Rectal smooth muscle tissue (tissue), 1 donor: ENCODE results near the gene CIAO2A.
"Not testable (repeated sequence)": the region's sequence is repeated elsewhere in the genome, so short reads cannot be mapped to it uniquely, and the experiment has no call there.

Experiments
- H3K27ac ChIP-seq: one replicate; pipeline ENCODE4 v1.7.0; 2013; ENCODE audit warnings: low read depth, low read length, inconsistent platforms
- H3K27me3 ChIP-seq: one replicate; pipeline ENCODE4 v1.7.0; 2013; ENCODE audit warnings: low read length; ENCODE audit not compliant: control insufficient read depth, insufficient read depth
- H3K36me3 ChIP-seq: one replicate; pipeline ENCODE4 v1.7.0; 2013; ENCODE audit warnings: low read length; ENCODE audit not compliant: control insufficient read depth, insufficient read depth
- H3K4me1 ChIP-seq: one replicate; pipeline ENCODE4 v1.7.0; 2013; ENCODE audit warnings: low read length; ENCODE audit not compliant: control insufficient read depth, insufficient read depth
- H3K4me3 ChIP-seq: one replicate; pipeline ENCODE4 v1.7.0; 2013; ENCODE audit warnings: low read length
- H3K9ac ChIP-seq: one replicate; pipeline ENCODE4 v1.7.0; 2013; ENCODE audit warnings: low read length

CIAO2A gene

DNA sequence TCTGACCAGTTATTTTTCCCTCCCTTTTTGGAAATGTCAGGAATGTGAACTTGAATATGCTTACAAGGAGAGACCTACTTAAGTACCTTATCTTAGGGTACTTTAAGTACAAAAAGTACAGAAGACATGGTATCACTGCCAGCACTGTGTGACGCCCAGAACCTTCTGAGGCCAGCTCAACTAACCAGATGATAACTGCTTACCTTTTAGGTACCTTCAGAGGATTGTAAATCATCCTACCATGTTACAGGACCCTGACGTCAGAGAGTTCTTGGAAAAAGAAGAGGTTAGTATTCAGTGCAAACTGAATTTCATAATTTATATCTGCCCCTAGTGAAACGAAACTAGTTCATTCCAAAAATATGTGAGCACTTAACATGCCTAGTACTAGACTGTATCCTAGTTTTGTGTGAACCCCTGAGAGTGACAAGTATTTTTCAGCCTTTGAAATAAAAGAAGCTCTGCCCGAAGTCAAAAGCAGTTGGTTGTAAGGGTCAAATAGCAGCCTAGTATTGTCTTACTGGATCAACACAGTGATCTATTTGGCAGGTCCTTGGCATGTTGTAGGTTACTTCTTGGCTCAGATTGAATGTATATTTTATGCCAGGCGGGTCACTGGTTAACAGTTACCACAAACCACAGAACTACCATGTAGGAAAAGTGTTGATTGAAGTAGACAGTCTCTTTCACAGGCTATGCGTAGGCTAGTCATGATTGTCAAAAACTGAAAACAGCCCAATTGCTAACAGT, 34.1 kb upstream of the CIAO2A start:
- H3K27me3 ChIP-seq: no peaks in the 10 kb centered on the region
- H3K27ac ChIP-seq: no peak overlapping the region
- H3K9ac ChIP-seq: no peak overlapping the region
- H3K4me3 ChIP-seq: no peak overlapping the region
- H3K4me1 ChIP-seq: no peaks in the 10 kb centered on the region
- H3K36me3 ChIP-seq: peaks cover 52% of the 10 kb centered on the region

DNA sequence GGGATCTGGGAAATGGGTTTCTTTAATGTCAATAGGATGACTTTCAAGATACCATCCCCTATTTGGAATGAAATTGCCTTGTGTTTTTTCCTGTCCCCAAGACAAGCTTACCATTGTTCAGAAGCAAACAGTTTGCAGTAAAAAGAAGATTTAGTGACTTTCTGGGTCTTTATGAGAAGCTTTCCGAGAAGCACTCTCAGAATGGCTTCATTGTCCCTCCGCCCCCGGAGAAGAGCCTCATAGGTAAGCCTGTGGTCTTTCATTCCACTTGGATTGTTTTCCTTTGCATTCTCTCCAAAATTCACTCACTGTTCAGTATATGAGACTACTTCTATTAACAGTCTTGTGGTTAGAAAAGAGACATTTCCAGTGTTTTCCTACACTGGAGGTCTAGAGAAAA, 32.3 kb upstream of the CIAO2A start:
- Histone ChIP-seq H3K4me1 (no peaks in the 10 kb centered on the region), H3K27me3 (no peaks in the 10 kb centered on the region), H3K36me3 (peaks cover 43% of the 10 kb centered on the region), H3K4me3 (no peak overlapping the region), H3K27ac (no peak overlapping the region), H3K9ac (no peak overlapping the region)

DNA sequence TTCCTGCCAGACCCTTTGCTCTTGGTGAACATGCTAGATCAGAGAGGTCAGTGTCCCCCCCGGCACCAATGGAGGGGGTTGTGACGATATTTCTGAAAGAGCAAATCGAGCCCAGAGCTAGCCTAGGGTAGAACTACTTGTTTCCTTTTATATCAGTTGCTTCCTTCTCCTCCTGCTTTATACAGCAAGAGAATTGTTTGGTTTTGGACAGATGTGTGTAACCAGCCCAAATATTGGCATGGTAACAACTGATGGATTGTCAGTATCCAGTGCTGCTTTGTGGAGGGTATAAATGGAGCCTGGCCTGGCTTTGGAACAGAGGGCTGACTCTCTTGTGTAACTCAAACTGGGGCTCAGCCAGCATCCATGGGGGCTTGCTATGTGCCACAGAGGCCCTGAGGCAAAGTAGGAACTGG, 29.3 kb upstream of the CIAO2A start:
- no peaks in the 10 kb centered on the region for H3K4me1 ChIP-seq
- no peak overlapping the region for H3K4me3 ChIP-seq
- H3K9ac ChIP-seq: no peak overlapping the region
- H3K36me3 ChIP-seq: peaks cover 37% of the 10 kb centered on the region
- no peaks in the 10 kb centered on the region for H3K27me3 ChIP-seq
- H3K27ac ChIP-seq: no peak overlapping the region

GRCh38 chr15:64122444-64122843, 28.8 kb upstream of the CIAO2A start:
- Histone ChIP-seq H3K9ac (no peak overlapping the region), H3K27me3 (no peaks in the 10 kb centered on the region), H3K4me1 (no peaks in the 10 kb centered on the region), H3K27ac (no peak overlapping the region), H3K4me3 (no peak overlapping the region), H3K36me3 (peaks cover 34% of the 10 kb centered on the region)

- Histone ChIP-seq H3K27ac (no peak overlapping the region), H3K36me3 (peaks cover 32% of the 10 kb centered on the region), H3K27me3 (no peaks in the 10 kb centered on the region), H3K4me3 (no peak overlapping the region), H3K9ac (no peak overlapping the region), H3K4me1 (no peaks in the 10 kb centered on the region)
These were observed 28.0 kb upstream of the CIAO2A start for GRCh38 chr15:64121614-64122013.

GRCh38 chr15:64120322-64120721, 26.7 kb upstream of the CIAO2A start:
- not testable (repeated sequence) for H3K4me3 ChIP-seq, H3K9ac ChIP-seq, H3K27ac ChIP-seq, H3K27me3 ChIP-seq, H3K4me1 ChIP-seq
- H3K36me3 ChIP-seq: peaks cover 31% of the 10 kb centered on the region

DNA sequence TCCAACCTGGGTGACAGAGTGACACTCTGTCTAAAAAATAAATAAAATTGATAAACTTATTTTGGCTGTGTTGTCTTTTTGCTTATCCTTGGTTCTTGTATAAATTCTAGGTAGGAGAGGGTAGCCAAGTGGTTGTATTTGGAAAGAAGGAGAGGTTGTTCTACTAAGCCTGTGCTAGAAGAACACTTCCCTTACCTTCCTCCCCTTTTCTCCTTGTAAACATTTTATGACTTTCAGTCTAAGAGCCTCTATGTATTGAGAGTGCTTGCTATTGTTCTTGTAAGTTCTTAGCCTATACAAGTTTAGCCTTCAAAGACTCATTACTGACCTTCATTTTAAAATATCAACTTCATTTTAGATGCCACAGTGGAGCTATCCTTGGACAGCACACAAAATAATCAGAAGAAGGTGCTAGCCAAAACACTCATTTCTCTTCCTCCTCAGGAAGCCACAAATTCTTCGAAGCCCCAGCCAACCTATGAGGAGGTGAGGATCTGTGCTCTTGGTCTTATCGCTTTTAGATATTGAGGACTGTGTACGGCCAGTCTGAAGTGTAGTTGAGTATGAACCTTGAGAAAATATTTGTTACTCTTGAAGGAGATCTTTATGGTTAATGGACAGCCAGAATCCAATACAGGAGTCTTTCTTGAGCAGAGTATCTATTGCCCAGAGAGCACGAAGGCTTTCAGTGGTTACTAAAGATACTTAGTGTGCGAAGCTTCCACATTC, 24.3 kb upstream of the CIAO2A start:
- Histone ChIP-seq H3K4me1 (no peaks in the 10 kb centered on the region), H3K36me3 (peaks cover 35% of the 10 kb centered on the region), H3K27me3 (no peaks in the 10 kb centered on the region), H3K9ac (no peak overlapping the region), H3K27ac (no peak overlapping the region), H3K4me3 (no peak overlapping the region)

DNA sequence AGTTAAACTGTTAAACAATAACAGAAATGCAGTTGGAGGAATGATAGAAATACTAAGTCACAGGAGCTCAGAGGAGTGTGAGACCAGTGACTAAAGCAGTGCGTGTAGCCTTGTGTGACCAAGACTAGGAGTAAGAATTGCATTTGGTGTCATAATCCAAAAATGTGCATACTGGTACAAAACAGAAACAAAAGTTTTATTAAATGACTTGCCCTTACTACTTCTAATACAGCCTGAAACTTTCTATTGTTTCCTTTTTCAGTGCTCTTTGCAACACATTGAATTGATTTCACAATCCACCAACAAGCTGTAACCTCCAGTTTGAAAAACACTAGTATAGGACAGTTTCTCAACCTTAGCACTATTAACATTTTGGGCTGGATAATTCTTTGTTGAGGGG, 19.3 kb upstream of the CIAO2A start:
- peaks cover 14% of the 10 kb centered on the region for H3K36me3 ChIP-seq
- no peak overlapping the region for H3K27ac ChIP-seq
- H3K27me3 ChIP-seq: no peaks in the 10 kb centered on the region
- H3K4me1 ChIP-seq: no peaks in the 10 kb centered on the region
- H3K9ac ChIP-seq: no peak overlapping the region
- H3K4me3 ChIP-seq: no peak overlapping the region

- Histone ChIP-seq H3K36me3 (peaks cover 12% of the 10 kb centered on the region), H3K9ac (no peak overlapping the region), H3K27me3 (no peaks in the 10 kb centered on the region), H3K27ac (no peak overlapping the region), H3K4me3 (no peak overlapping the region), H3K4me1 (no peaks in the 10 kb centered on the region)
These were observed 18.6 kb upstream of the CIAO2A start for GRCh38 chr15:64112073-64112772.

DNA sequence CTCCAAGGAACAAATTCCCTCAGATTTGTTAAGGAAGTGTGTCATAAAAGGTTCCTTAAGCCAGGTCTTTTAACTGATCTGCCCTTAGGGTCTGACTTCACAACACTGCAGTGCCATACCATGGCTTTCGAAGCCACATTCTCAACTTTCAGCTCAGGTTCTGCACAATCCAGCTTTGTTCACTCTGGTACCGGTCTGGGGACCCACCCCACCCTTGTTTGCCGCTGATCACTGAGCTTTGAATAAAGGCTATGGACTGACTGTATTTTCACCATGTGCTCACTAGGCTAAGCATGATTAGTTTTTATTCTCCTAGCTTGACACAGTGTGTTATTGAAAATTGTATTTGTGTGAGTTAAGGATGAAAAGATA, 18.0 kb upstream of the CIAO2A start:
- peaks cover 2% of the 10 kb centered on the region for H3K4me1 ChIP-seq
- no peak overlapping the region for H3K27ac ChIP-seq
- H3K4me3 ChIP-seq: no peak overlapping the region
- H3K27me3 ChIP-seq: no peaks in the 10 kb centered on the region
- H3K9ac ChIP-seq: no peak overlapping the region
- H3K36me3 ChIP-seq: peaks cover 9% of the 10 kb centered on the region

DNA sequence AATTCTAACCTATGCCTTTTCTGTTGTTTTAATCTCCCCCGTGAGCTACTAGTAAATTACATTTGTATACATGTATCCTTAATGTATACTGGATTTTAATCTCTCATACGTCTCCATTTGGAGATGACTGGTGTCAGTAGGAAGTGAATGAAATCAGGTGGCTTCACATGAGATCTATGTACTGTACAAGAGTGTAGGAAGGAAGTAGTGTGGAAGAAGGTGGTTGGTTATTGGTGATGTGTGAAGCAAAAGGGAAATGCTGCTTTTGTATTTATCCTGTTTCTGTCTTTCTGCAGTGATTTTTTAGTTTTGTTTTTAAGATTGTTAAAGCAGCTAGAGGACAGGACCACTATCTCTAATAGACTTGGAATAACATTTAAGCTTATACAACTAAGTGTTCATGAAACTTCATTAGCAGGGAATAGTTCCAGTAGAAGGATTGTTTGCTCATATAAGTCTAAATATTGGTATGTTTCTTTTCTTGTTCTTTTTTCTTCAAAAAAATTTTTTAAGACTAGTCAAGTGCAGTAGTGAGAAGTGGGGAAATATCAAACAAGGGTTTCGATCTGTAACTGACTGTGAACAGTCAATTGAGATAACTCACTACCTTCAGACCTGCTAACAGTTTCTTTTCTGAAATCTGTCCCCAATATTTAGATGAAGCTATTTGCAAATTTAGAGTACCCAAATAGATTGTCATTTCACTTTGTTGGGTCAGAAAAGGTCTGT, 17.5 kb upstream of the CIAO2A start:
- peaks cover 2% of the 10 kb centered on the region for H3K4me1 ChIP-seq
- peaks cover 7% of the 10 kb centered on the region for H3K36me3 ChIP-seq
- H3K27me3 ChIP-seq: no peaks in the 10 kb centered on the region
- H3K27ac ChIP-seq: no peak overlapping the region
- no peak overlapping the region for H3K9ac ChIP-seq
- H3K4me3 ChIP-seq: no peak overlapping the region

DNA sequence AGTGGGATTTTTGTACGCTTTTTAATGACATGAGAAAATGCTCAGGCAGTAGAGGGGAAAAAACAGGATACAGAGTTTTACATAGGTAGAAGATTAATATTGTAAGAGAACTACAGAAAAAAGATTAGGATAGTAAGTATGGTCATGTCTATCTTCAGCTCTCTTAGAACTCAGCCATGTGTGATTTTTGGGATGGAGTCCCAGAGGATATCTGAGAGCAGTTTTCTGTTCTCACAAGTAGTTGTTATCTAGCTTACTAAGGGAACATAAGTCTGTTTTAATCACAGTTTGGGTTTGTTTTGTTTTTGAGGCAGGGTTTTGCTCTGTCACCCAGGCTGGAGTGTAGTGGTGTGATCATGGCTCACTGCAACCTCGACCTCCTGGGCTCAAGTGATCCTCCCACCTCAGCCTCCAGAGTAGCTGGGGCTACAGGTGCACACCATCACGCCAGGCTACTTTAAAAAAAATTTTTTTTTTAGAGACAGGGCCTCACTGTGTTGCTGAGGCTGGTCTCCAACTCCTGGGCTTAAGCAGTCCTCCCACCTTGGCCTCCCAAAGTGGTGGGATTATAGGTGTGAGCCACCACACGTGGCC, 16.6 kb upstream of the CIAO2A start:
- not testable (repeated sequence) for H3K36me3 ChIP-seq, H3K9ac ChIP-seq, H3K4me3 ChIP-seq, H3K27me3 ChIP-seq, H3K27ac ChIP-seq, H3K4me1 ChIP-seq
